ENCODE measurements around the gene SFXN5. TPM values are rescaled to one million over a fixed set of nuclear protein-coding genes. Genes with fewer than 3 reads are reported as not detected.

The SFXN5 gene
- total and polyA plus RNA-seq, 2 donors (not counting 1 experiment from before 2014, with no cell fraction given) = 5.8 to 13.9 TPM

DNA sequence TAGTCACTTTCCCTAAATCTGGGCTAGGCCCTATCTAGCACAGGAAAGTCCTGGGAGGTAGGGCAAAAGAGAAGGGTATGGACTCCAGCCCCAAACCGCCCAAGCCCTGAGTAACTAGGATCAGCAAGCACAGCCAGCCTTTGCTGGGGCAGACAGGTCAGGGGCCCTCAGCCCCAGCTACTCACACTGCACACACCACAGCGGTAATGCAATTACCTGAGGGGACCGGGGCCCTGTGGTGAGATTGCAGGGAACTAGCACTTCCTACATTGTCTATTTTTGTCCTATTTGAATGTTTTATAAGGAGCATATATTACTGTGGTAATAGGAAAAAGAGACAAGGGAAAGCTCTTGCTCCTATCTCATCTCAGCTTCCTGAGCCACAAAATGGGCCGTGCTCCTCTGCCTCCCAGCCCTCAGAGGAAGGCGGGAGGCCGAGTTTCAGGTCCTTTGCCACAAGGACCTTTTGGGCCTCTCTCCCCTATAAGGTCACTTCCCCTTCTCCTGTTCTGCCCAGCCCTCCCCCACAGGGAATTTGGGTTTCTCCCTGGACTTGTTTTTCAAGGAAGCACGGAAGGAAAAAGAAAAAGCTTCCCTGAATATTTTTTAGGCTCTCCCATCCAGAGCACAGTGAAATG lies 20.8 kb upstream of the SFXN5 start:
- H3K4me2 ChIP-seq (ENCODE audit: extremely low read depth, insufficient read depth, low read length) = no peak overlapping the region
- H4K20me1 ChIP-seq (ENCODE audit: control insufficient read depth, extremely low read depth, insufficient read depth, low read length) = no peaks in the 10 kb centered on the region
- H3K27me3 ChIP-seq (ENCODE audit: control insufficient read depth, insufficient read depth, low read length) = no peaks in the 10 kb centered on the region
- peaks cover 16% of the 10 kb centered on the region for H3K4me1 ChIP-seq (ENCODE audit: control insufficient read depth, extremely low read depth, insufficient read depth, low read length)
- H3K9me3 ChIP-seq (ENCODE audit: control insufficient read depth, insufficient read depth, low read depth, low read length) = no peaks in the 10 kb centered on the region
- H3K27ac ChIP-seq (ENCODE audit: insufficient read depth, low read length) = no peak overlapping the region
- peaks cover 66% of the 10 kb centered on the region for H3K79me2 ChIP-seq (ENCODE audit: control insufficient read depth, insufficient read depth, low read length)
- no peak for DNase-seq (ENCODE audit: low read depth in 2 of 2)
- H3K4me3 ChIP-seq (replicated peaks in 1 of 4; ENCODE audit: control extremely low read depth in 1 of 4, insufficient read depth in 1 of 4, low read depth in 3 of 4, low read length in 4 of 4) = no peak overlapping the region
- peaks cover 10% of the 10 kb centered on the region for H3K36me3 ChIP-seq (ENCODE audit: control insufficient read depth, insufficient read depth, low read length)
- no peak overlapping the region for H2AFZ ChIP-seq (ENCODE audit: low read length)
- no peak overlapping the region for H3K9ac ChIP-seq (ENCODE audit: insufficient read depth, low read length)
- TF ChIP-seq, protein P1, sequence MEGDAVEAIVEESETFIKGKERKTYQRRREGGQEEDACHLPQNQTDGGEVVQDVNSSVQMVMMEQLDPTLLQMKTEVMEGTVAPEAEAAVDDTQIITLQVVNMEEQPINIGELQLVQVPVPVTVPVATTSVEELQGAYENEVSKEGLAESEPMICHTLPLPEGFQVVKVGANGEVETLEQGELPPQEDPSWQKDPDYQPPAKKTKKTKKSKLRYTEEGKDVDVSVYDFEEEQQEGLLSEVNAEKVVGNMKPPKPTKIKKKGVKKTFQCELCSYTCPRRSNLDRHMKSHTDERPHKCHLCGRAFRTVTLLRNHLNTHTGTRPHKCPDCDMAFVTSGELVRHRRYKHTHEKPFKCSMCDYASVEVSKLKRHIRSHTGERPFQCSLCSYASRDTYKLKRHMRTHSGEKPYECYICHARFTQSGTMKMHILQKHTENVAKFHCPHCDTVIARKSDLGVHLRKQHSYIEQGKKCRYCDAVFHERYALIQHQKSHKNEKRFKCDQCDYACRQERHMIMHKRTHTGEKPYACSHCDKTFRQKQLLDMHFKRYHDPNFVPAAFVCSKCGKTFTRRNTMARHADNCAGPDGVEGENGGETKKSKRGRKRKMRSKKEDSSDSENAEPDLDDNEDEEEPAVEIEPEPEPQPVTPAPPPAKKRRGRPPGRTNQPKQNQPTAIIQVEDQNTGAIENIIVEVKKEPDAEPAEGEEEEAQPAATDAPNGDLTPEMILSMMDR (conservative IDR thresholded peaks at IDR 0.05 in 1 of 2, IDR thresholded peaks at IDR 0.05 in 1 of 2; ENCODE audit: low read depth in 1 of 2, low read length in 2 of 2) = no peak
- TF ChIP-seq EZH2 (IDR thresholded peaks at IDR 0.05; ENCODE audit: low read length, missing control alignments) = no peak

DNA sequence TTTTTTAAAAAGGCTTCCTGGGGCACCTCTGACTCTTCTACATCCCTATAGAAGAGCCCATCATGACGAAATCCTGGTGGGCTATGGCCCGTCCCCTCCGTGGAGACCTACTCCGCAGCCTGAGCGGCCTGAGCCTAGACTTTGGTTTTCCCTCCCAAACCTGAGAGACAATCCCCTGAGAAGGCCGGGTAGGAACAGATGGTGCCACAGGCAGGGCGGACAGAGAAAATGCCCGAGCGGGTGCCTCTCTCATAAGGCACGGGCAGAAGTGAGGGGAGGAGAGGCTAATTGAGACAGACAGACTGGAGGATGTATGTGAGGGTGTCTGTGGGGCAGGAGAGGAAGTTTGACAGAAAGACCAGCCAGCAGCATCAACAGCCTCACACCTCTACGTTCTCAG lies 20.2 kb upstream of the SFXN5 start:
- Histone ChIP-seq H3K4me3 (replicated peaks in 1 of 4; ENCODE audit: control extremely low read depth in 1 of 4, insufficient read depth in 1 of 4, low read depth in 3 of 4, low read length in 4 of 4) (no peak overlapping the region), H3K27ac (ENCODE audit: insufficient read depth, low read length) (no peak overlapping the region), H3K9ac (ENCODE audit: insufficient read depth, low read length) (no peak overlapping the region), H4K20me1 (ENCODE audit: control insufficient read depth, extremely low read depth, insufficient read depth, low read length) (no peaks in the 10 kb centered on the region), H3K4me2 (ENCODE audit: extremely low read depth, insufficient read depth, low read length) (no peak overlapping the region), H3K79me2 (ENCODE audit: control insufficient read depth, insufficient read depth, low read length) (peaks cover 64% of the 10 kb centered on the region), H3K9me3 (ENCODE audit: control insufficient read depth, insufficient read depth, low read depth, low read length) (no peaks in the 10 kb centered on the region), H3K4me1 (ENCODE audit: control insufficient read depth, extremely low read depth, insufficient read depth, low read length) (peaks cover 16% of the 10 kb centered on the region), H3K27me3 (ENCODE audit: control insufficient read depth, insufficient read depth, low read length) (no peaks in the 10 kb centered on the region), H2AFZ (ENCODE audit: low read length) (no peak overlapping the region), H3K36me3 (ENCODE audit: control insufficient read depth, insufficient read depth, low read length) (peaks cover 15% of the 10 kb centered on the region)
- no peak for DNase-seq (ENCODE audit: low read depth in 2 of 2)
- TF ChIP-seq, protein P1 (conservative IDR thresholded peaks at IDR 0.05 in 1 of 2, IDR thresholded peaks at IDR 0.05 in 1 of 2; ENCODE audit: low read depth in 1 of 2, low read length in 2 of 2) = no peak
- no peak for TF ChIP-seq EZH2 (IDR thresholded peaks at IDR 0.05; ENCODE audit: low read length, missing control alignments)

DNA sequence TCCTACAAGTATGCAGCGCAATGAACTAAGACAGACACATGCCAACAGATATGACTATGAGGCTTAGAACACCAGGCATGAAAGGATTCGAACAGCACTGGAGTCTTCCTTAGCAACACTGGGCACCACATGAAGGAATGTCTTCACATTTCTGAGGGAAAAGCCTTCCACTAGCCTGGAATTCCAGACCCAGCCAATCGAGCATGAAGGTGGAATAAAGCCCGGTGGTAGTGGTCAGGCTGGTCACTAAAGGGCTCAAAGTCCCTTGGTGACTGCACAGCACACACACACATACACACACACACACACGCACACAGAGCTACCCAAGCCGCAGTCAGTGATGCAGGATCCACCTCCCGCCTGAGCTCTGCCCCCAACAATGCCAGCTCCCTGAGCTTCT lies 19.7 kb upstream of the SFXN5 start:
- Histone ChIP-seq H4K20me1 (ENCODE audit: control insufficient read depth, extremely low read depth, insufficient read depth, low read length) (no peaks in the 10 kb centered on the region), H3K4me2 (ENCODE audit: extremely low read depth, insufficient read depth, low read length) (peak overlapping the region; percentile 3), H3K9ac (ENCODE audit: insufficient read depth, low read length) (no peak overlapping the region), H3K36me3 (ENCODE audit: control insufficient read depth, insufficient read depth, low read length) (peaks cover 16% of the 10 kb centered on the region), H3K4me1 (ENCODE audit: control insufficient read depth, extremely low read depth, insufficient read depth, low read length) (peaks cover 16% of the 10 kb centered on the region), H3K4me3 (replicated peaks in 1 of 4; ENCODE audit: control extremely low read depth in 1 of 4, insufficient read depth in 1 of 4, low read depth in 3 of 4, low read length in 4 of 4) (no peak overlapping the region), H3K27ac (ENCODE audit: insufficient read depth, low read length) (no peak overlapping the region), H3K27me3 (ENCODE audit: control insufficient read depth, insufficient read depth, low read length) (no peaks in the 10 kb centered on the region), H3K9me3 (ENCODE audit: control insufficient read depth, insufficient read depth, low read depth, low read length) (no peaks in the 10 kb centered on the region), H3K79me2 (ENCODE audit: control insufficient read depth, insufficient read depth, low read length) (peaks cover 59% of the 10 kb centered on the region), H2AFZ (ENCODE audit: low read length) (no peak overlapping the region)
- TF ChIP-seq EZH2 (IDR thresholded peaks at IDR 0.05; ENCODE audit: low read length, missing control alignments) = no peak
- TF ChIP-seq, protein P1 (conservative IDR thresholded peaks at IDR 0.05 in 1 of 2, IDR thresholded peaks at IDR 0.05 in 1 of 2; ENCODE audit: low read depth in 1 of 2, low read length in 2 of 2) = no peak
- DNase-seq (ENCODE audit: low read depth in 2 of 2) = peak in 1 of 2 donors; percentile 88

All from fibroblast of lung (primary cell).